ENCODE results near the gene ACTN2.

The ACTN2 gene

GRCh38 chr1:236742421-236743160 is 56.3 kb downstream of the ACTN2 start:
- no peak for DNase-seq (ENCODE audit: low read depth)

- DNase-seq (ENCODE audit: low read depth): no peak
These were observed 58.2 kb downstream of the ACTN2 start for GRCh38 chr1:236744533-236744932.

GRCh38 chr1:236746785-236747184 is 60.5 kb downstream of the ACTN2 start:
- DNase-seq (ENCODE audit: low read depth): no peak

- no peak for DNase-seq (ENCODE audit: low read depth)
These were observed 61.1 kb downstream of the ACTN2 start for GRCh38 chr1:236747311-236747985.

GRCh38 chr1:236748268-236748870 is 62.1 kb downstream of the ACTN2 start:
- DNase-seq (ENCODE audit: low read depth): no peak

GRCh38 chr1:236750928-236751327 is 64.6 kb downstream of the ACTN2 start:
- no peak for DNase-seq (ENCODE audit: low read depth)

GRCh38 chr1:236751385-236751784 is 65.1 kb downstream of the ACTN2 start:
- DNase-seq (ENCODE audit: low read depth): no peak

- no peak for DNase-seq (ENCODE audit: low read depth)
These were observed 65.6 kb downstream of the ACTN2 start for GRCh38 chr1:236751935-236752334.

GRCh38 chr1:236753516-236753915 is 67.2 kb downstream of the ACTN2 start:
- no peak for DNase-seq (ENCODE audit: low read depth)

- no peak for DNase-seq (ENCODE audit: low read depth)
These were observed 67.7 kb downstream of the ACTN2 start for GRCh38 chr1:236753964-236754363.

- no peak for DNase-seq (ENCODE audit: low read depth)
These were observed 68.4 kb downstream of the ACTN2 start for GRCh38 chr1:236754525-236755210.

- no peak for DNase-seq (ENCODE audit: low read depth)
These were observed 71.3 kb downstream of the ACTN2 start for GRCh38 chr1:236757640-236758039.

GRCh38 chr1:236759252-236759859 is 73.1 kb downstream of the ACTN2 start:
- DNase-seq (ENCODE audit: low read depth): no peak

GRCh38 chr1:236760480-236760879 is 74.2 kb downstream of the ACTN2 start:
- DNase-seq (ENCODE audit: low read depth): no peak

- no peak for DNase-seq (ENCODE audit: low read depth)
These were observed 74.7 kb downstream of the ACTN2 start for GRCh38 chr1:236760986-236761385.

GRCh38 chr1:236761397-236762132 is 75.3 kb downstream of the ACTN2 start:
- no peak for DNase-seq (ENCODE audit: low read depth)

GRCh38 chr1:236762410-236762809 is 76.1 kb downstream of the ACTN2 start:
- DNase-seq (ENCODE audit: low read depth): no peak

- DNase-seq (ENCODE audit: low read depth): no peak
These were observed 79.5 kb downstream of the ACTN2 start for GRCh38 chr1:236765831-236766230.

- no peak for DNase-seq (ENCODE audit: low read depth)
These were observed 80.2 kb downstream of the ACTN2 start for GRCh38 chr1:236766506-236766905.

GRCh38 chr1:236767276-236767675 is 81.0 kb downstream of the ACTN2 start:
- DNase-seq (ENCODE audit: low read depth): no peak

- DNase-seq (ENCODE audit: low read depth): no peak
These were observed 82.3 kb downstream of the ACTN2 start for GRCh38 chr1:236768601-236769000.

GRCh38 chr1:236773919-236774318 is 87.6 kb downstream of the ACTN2 start:
- DNase-seq (ENCODE audit: low read depth): no peak

All from GM04503 (cell line).